Caco-2 (cell line): ENCODE results near the gene SPOCK1. TPM values are rescaled to one million over a fixed set of nuclear protein-coding genes. Genes with fewer than 3 reads are reported as not detected.

Experiments used
- BruUV-seq: library from RNA; stranded (reverse); fragments of 400-500 nt; replicated peaks from 2 replicates; lab custom pipeline; 2021; lab: Mats Ljungman, UMichigan
- CTCF ChIA-PET: fragments of 300-600 bp; sonication (Branson Sonifier 250); formaldehyde crosslinking; loops from one replicate; lab custom pipeline; 2022; ENCODE audit warnings: antibody characterized with exemption; lab: Charles Lee
- POLR2A ChIA-PET: fragments of 300-600 bp; sonication (Branson Sonifier 250); formaldehyde crosslinking; loops from one replicate; lab custom pipeline; 2022; ENCODE audit warnings: antibody characterized with exemption; lab: Charles Lee
- DNase-seq, 2 experiments: peaks; one replicate each; pipeline versions ENCODE4 v3.0.0 to v3.0.0-alpha.2; 2020 to 2022
- H3K27me3 ChIP-seq: replicated peaks from 2 replicates; pipeline ENCODE4 v1.6.0; 2011; ENCODE audit warnings: low read length; ENCODE audit not compliant: control insufficient read depth, insufficient read depth
- H3K36me3 ChIP-seq: 2 replicates; pipeline ENCODE4 v1.5.1; 2011; ENCODE audit warnings: low read length; ENCODE audit not compliant: control insufficient read depth, insufficient read depth
- H3K4me1 ChIP-seq: fragments of 250-450 bp; sonication (Bioruptor Pico); 2 replicates; pipeline ENCODE4 v1.5.1; 2020; ENCODE audit warnings: mild to moderate bottlenecking
- H3K4me3 ChIP-seq: 2 replicates; pipeline ENCODE4 v1.5.1; 2011; ENCODE audit warnings: low read depth, mild to moderate bottlenecking, control low read depth, low read length
- H3K9me3 ChIP-seq: fragments of 250-450 bp; sonication (Bioruptor Pico); 2 replicates; pipeline ENCODE4 v1.5.1; 2020; ENCODE audit warnings: mild to moderate bottlenecking, moderate library complexity
- H3K27ac Mint-ChIP-seq: one replicate; pipeline ENCODE4 v1.8.0; 2022; ENCODE audit warnings: mixed read lengths; ENCODE audit not compliant: unreplicated experiment
- H3K27me3 Mint-ChIP-seq: one replicate; pipeline ENCODE4 v1.8.0; 2022; ENCODE audit warnings: mixed read lengths; ENCODE audit not compliant: insufficient read depth, unreplicated experiment
- H3K36me3 Mint-ChIP-seq: one replicate; pipeline ENCODE4 v1.8.0; 2022; ENCODE audit warnings: mild to moderate bottlenecking, mixed read lengths; ENCODE audit not compliant: insufficient read depth, unreplicated experiment
- H3K4me1 Mint-ChIP-seq: one replicate; pipeline ENCODE4 v1.8.0; 2022; ENCODE audit warnings: low read depth, mixed read lengths; ENCODE audit not compliant: unreplicated experiment
- H3K4me3 Mint-ChIP-seq: one replicate; pipeline ENCODE4 v1.8.0; 2022; ENCODE audit warnings: mild to moderate bottlenecking, moderate library complexity, mixed read lengths; ENCODE audit not compliant: unreplicated experiment
- H3K9me3 Mint-ChIP-seq: one replicate; pipeline ENCODE4 v1.8.0; 2022; ENCODE audit warnings: mixed read lengths; ENCODE audit not compliant: unreplicated experiment
- intact Hi-C: fragments of 100-400 bp; cut with micrococcal nuclease; formaldehyde crosslinking; loops from one replicate; pipeline ENCODE4 v1.10.0; 2022; ENCODE audit not compliant: unreplicated experiment
- total RNA-seq: library from RNA; stranded (reverse); gene quantifications from 2 replicates; pipeline ENCODE4 v1.2.3, GENCODE V29; 2022
- TF ChIP-seq, protein P1 (sequence below), 2 experiments: fragments of 200-600 bp in 1 of 2; IDR thresholded peaks; 1 replicate in 1 of 2; 2 replicates in 1 of 2; pipeline versions ENCODE4 v1.5.1 to v1.8.0; 2011 to 2022; ENCODE audit warnings: antibody characterized with exemption in 1 of 2, control low read depth in 1 of 2, inconsistent platforms in 1 of 2, low read depth in 1 of 2, low read length in 1 of 2, mild to moderate bottlenecking in 1 of 2, moderate library complexity in 1 of 2; ENCODE audit not compliant: insufficient read depth in 1 of 2, severe bottlenecking in 1 of 2, unreplicated experiment in 1 of 2

SPOCK1 gene
- total RNA-seq, 1 experiment from 2014 or later = not detected

DNA sequence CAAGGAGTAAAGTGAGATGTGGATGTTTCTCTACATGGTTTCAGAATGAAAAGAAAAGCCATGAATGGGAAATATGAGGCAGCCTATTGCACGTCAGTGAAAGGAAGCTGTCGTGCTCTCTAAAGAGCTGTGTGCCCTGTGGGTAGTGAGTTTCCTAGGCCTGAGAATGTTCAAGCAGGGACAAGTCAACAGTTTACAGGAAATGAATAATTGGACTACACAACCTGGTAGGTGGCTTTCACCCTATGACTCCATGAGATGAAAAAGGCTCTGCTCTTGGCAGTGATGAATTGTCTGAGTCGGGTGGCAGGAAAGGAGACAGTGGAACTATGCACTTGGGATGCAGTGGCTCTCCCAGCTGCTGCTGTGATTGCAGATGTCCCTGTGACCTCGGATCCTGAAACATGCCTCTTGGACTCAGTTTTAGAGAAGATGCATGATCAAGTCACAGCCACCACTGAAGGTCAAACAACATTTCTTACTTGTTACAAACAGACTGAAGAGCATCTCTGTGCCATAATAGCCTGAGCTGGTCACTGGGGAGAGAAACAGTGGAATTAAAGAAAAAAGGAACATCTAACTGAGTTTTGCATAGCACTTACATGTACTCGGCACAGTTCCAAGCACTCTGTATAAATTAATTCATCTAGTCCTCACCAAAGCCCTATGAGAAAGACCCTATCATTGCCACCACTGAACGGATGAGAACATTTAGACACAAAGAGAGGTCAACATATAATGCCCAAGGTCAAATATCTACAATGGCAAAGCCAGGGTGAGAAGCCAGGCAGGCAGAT is 293.7 kb downstream of the SPOCK1 start:
- no peak for DNase-seq
- Mint-ChIP-seq H3K9me3 (no peaks in the 10 kb centered on the region), H3K27me3 (peaks cover 24% of the 10 kb centered on the region), H3K27ac (no peak overlapping the region), H3K4me1 (no peaks in the 10 kb centered on the region), H3K4me3 (no peak overlapping the region), H3K36me3 (no peaks in the 10 kb centered on the region)
- intact Hi-C loops = no loop called here
- ChIA-PET CTCF (no interaction called here), POLR2A (no interaction called here)
- Histone ChIP-seq H3K27me3 (no peaks in the 10 kb centered on the region), H3K4me1 (no peaks in the 10 kb centered on the region), H3K9me3 (no peaks in the 10 kb centered on the region), H3K4me3 (no peak overlapping the region), H3K36me3 (no peaks in the 10 kb centered on the region)
- no TSS peak for BruUV-seq
- TF ChIP-seq, protein P1, sequence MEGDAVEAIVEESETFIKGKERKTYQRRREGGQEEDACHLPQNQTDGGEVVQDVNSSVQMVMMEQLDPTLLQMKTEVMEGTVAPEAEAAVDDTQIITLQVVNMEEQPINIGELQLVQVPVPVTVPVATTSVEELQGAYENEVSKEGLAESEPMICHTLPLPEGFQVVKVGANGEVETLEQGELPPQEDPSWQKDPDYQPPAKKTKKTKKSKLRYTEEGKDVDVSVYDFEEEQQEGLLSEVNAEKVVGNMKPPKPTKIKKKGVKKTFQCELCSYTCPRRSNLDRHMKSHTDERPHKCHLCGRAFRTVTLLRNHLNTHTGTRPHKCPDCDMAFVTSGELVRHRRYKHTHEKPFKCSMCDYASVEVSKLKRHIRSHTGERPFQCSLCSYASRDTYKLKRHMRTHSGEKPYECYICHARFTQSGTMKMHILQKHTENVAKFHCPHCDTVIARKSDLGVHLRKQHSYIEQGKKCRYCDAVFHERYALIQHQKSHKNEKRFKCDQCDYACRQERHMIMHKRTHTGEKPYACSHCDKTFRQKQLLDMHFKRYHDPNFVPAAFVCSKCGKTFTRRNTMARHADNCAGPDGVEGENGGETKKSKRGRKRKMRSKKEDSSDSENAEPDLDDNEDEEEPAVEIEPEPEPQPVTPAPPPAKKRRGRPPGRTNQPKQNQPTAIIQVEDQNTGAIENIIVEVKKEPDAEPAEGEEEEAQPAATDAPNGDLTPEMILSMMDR (IDR thresholded peaks at IDR 0.05; ENCODE audit: insufficient read depth in 1 of 2, low read depth in 1 of 2, low read length in 1 of 2, severe bottlenecking in 1 of 2, unreplicated experiment in 1 of 2) = no peak

DNA sequence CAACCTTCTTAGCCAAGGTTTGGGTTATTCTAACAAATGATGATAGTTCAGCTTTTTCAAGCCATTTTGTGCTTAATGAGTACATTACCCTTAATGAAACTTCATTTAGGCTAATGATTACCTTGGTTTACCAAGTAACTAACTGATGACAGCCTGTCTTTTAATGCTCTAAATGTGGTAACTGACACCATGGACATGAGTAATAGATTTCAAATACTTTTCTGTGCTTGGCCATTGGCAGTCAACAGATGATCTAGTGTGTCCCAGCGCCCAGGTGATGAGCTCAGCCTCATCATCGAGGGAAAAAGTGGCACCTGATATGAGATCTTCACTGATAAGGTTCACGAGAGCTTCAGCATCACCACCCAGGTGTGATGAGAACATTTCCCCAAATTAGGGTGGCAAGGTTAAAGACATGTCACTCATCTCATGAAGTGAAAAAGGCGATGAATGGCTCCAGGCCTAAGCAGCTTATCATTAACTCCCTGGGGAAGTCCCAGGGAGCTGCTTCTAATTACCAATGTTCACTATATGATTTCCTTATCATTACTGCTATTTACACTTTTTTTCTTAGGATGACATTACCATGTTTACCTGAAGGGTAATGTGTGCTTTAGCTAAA is 296.0 kb downstream of the SPOCK1 start:
- Histone ChIP-seq H3K36me3 (no peaks in the 10 kb centered on the region), H3K4me3 (no peak overlapping the region), H3K9me3 (no peaks in the 10 kb centered on the region), H3K27me3 (no peaks in the 10 kb centered on the region), H3K4me1 (no peaks in the 10 kb centered on the region)
- CTCF ChIA-PET = no interaction called here
- DNase-seq = no peak
- H3K27ac Mint-ChIP-seq = no peak overlapping the region
- intact Hi-C loops = no loop called here
- BruUV-seq = no TSS peak
- no peaks in the 10 kb centered on the region for H3K36me3 Mint-ChIP-seq
- H3K4me1 Mint-ChIP-seq = no peaks in the 10 kb centered on the region
- peaks cover 29% of the 10 kb centered on the region for H3K27me3 Mint-ChIP-seq
- POLR2A ChIA-PET = no interaction called here
- TF ChIP-seq, protein P1 (IDR thresholded peaks at IDR 0.05; ENCODE audit: insufficient read depth in 1 of 2, low read depth in 1 of 2, low read length in 1 of 2, severe bottlenecking in 1 of 2, unreplicated experiment in 1 of 2) = no peak
- H3K4me3 Mint-ChIP-seq = no peak overlapping the region
- H3K9me3 Mint-ChIP-seq = no peaks in the 10 kb centered on the region

GRCh38 chr5:137201876-137202275 is 297.2 kb downstream of the SPOCK1 start:
- DNase-seq = peak in 1 of 2 experiments; percentile 9
- H3K4me3 ChIP-seq = no peak overlapping the region
- H3K27me3 ChIP-seq = no peaks in the 10 kb centered on the region
- H3K27me3 Mint-ChIP-seq = peaks cover 27% of the 10 kb centered on the region
- no peaks in the 10 kb centered on the region for H3K36me3 ChIP-seq
- intact Hi-C loops = no loop called here
- BruUV-seq = no TSS peak
- no peaks in the 10 kb centered on the region for H3K4me1 ChIP-seq
- ChIA-PET CTCF (no interaction called here), POLR2A (no interaction called here)
- no peaks in the 10 kb centered on the region for H3K9me3 Mint-ChIP-seq
- H3K36me3 Mint-ChIP-seq = no peaks in the 10 kb centered on the region
- H3K4me3 Mint-ChIP-seq = no peak overlapping the region
- TF ChIP-seq, protein P1 (IDR thresholded peaks at IDR 0.05; ENCODE audit: insufficient read depth in 1 of 2, low read depth in 1 of 2, low read length in 1 of 2, severe bottlenecking in 1 of 2, unreplicated experiment in 1 of 2) = no peak
- H3K4me1 Mint-ChIP-seq = no peaks in the 10 kb centered on the region
- no peak overlapping the region for H3K27ac Mint-ChIP-seq
- H3K9me3 ChIP-seq = no peaks in the 10 kb centered on the region
